Right lung (tissue), 5 donors: ENCODE measurements around the gene NAB2. TPM values are rescaled to one million over a fixed set of nuclear protein-coding genes. Genes with fewer than 3 reads are reported as not detected.
A peak's percentile ranks its signal among the peaks of the same experiment; 100 is the strongest.

Experiments used
- DNase-seq, 2 donors: peaks; one replicate each; pipeline ENCODE4 v3.0.0-alpha.2; 2013
- polyA plus RNA-seq, 5 donors: library from polyadenylated mRNA; unstranded; fragments of 120-200 nt; gene quantifications; one replicate each; pipeline versions ENCODE4 v1.2.1 to v1.2.3, GENCODE V29; 2013; ENCODE audit warnings: inconsistent platforms in 1 of 5, low replicate concordance in 1 of 5; ENCODE audit not compliant: insufficient read length in 5 of 5, insufficient read depth in 1 of 5

NAB2 gene
- polyA plus RNA-seq, 5 donors, result 34.2 to 52.7 (median 45.0) TPM

GRCh38 chr12:57129889-57130288, 41.0 kb downstream of the NAB2 start:
- no peak for DNase-seq

- DNase-seq, result no peak
These were observed 42.0 kb downstream of the NAB2 start for GRCh38 chr12:57130941-57131340.

GRCh38 chr12:57131896-57132744, 43.2 kb downstream of the NAB2 start:
- DNase-seq, result no peak

GRCh38 chr12:57133013-57133569, 44.2 kb downstream of the NAB2 start:
- no peak for DNase-seq

GRCh38 chr12:57133916-57134315, 45.0 kb downstream of the NAB2 start:
- no peak for DNase-seq

GRCh38 chr12:57134949-57135348, 46.0 kb downstream of the NAB2 start:
- no peak for DNase-seq

- peak; percentile 88 to 89 for DNase-seq
These were observed 46.8 kb downstream of the NAB2 start for GRCh38 chr12:57135527-57136326.

GRCh38 chr12:57138526-57139272, 49.8 kb downstream of the NAB2 start:
- no peak for DNase-seq

- DNase-seq, result no peak
These were observed 51.1 kb downstream of the NAB2 start for GRCh38 chr12:57139796-57140649.

- DNase-seq, result no peak
These were observed 52.3 kb downstream of the NAB2 start for GRCh38 chr12:57141249-57141648.

- no peak for DNase-seq
These were observed 53.2 kb downstream of the NAB2 start for GRCh38 chr12:57142121-57142520.

- no peak for DNase-seq
These were observed 53.8 kb downstream of the NAB2 start for GRCh38 chr12:57142727-57143126.

- DNase-seq, result no peak
These were observed 54.5 kb downstream of the NAB2 start for GRCh38 chr12:57143454-57143853.

Other genes starting within 250 kb of the NAB2 start
- gene SDR9C7, start 154.7 kb upstream of the NAB2 start, polyA plus RNA-seq, result under 1 TPM in 4 of 5 donors, not detected in 1; 0.09 to 0.24 (median 0.17) TPM
- gene RDH16, start 131.5 kb upstream of the NAB2 start, polyA plus RNA-seq, result under 1 TPM; 0.48 to 0.94 (median 0.74) TPM
- 10 to 100 TPM in 4 of 5 donors, 1 to 10 TPM in 1; 9.1 to 12.8 (median 10.5) TPM for gene ZBTB39, start 82.6 kb upstream of the NAB2 start, polyA plus RNA-seq
- gene TAC3, start 72.6 kb upstream of the NAB2 start, polyA plus RNA-seq, result under 1 TPM; 0.19 to 0.90 (median 0.81) TPM
- gene MYO1A, start 39.0 kb upstream of the NAB2 start, polyA plus RNA-seq, result under 1 TPM; 0.08 to 0.22 (median 0.18) TPM
- gene NEMP1, start 10.3 kb upstream of the NAB2 start, polyA plus RNA-seq, result 10 to 100 TPM; 15.7 to 36.6 (median 28.8) TPM
- gene STAT6, start 22.2 kb downstream of the NAB2 start, polyA plus RNA-seq, result 100 to 1,000 TPM; 131 to 169 (median 162) TPM
- gene LRP1, start 39.4 kb downstream of the NAB2 start, polyA plus RNA-seq, result 100 to 1,000 TPM in 3 of 5 donors, 10 to 100 TPM in 2; 83.7 to 168 (median 101) TPM
- 1 to 10 TPM in 1 of 5 donors, under 1 TPM in 3, not detected in 1; 0.29 to 1.1 (median 0.78) TPM for gene LRP1-AS, start 58.5 kb downstream of the NAB2 start, polyA plus RNA-seq
- gene NXPH4, start 127.7 kb downstream of the NAB2 start, polyA plus RNA-seq, result 1 to 10 TPM in 2 of 5 donors, under 1 TPM in 3; 0.52 to 2.0 (median 0.91) TPM
- 10 to 100 TPM; 64.9 to 89.4 (median 73.2) TPM for gene SHMT2, start 140.6 kb downstream of the NAB2 start, polyA plus RNA-seq
- 10 to 100 TPM in 1 of 5 donors, 1 to 10 TPM in 4; 2.9 to 20.8 (median 4.3) TPM for gene STAC3, start 162.1 kb downstream of the NAB2 start, polyA plus RNA-seq